NCI-H446 treated with DMSO at 0.1 percent for 48 hours (cell line): Measurements from ENCODE around the gene ULK4.
"Not testable (repeated sequence)": the region's sequence is repeated elsewhere in the genome, so short reads cannot be mapped to it uniquely, and the experiment has no call there.

Experiments
- DNase-seq: peaks from one replicate; lab custom pipeline; 2025; lab: John Stamatoyannopoulos, UW

ULK4 gene

GRCh38 chr3:41441139-41441538, 520.8 kb downstream of the ULK4 start:
- no peak for DNase-seq

GRCh38 chr3:41436983-41437382, 524.9 kb downstream of the ULK4 start:
- no peak for DNase-seq

- DNase-seq: no peak
These were observed 527.1 kb downstream of the ULK4 start for GRCh38 chr3:41434781-41435180.

GRCh38 chr3:41431386-41431785, 530.5 kb downstream of the ULK4 start:
- DNase-seq: no peak

- no peak for DNase-seq
These were observed 531.0 kb downstream of the ULK4 start for GRCh38 chr3:41430886-41431285.

- DNase-seq: no peak
These were observed 531.5 kb downstream of the ULK4 start for GRCh38 chr3:41430391-41430790.

- no peak for DNase-seq
These were observed 535.4 kb downstream of the ULK4 start for GRCh38 chr3:41426485-41426884.

- DNase-seq: no peak
These were observed 537.2 kb downstream of the ULK4 start for GRCh38 chr3:41424543-41425300.

- no peak for DNase-seq
These were observed 542.1 kb downstream of the ULK4 start for GRCh38 chr3:41419809-41420208.

GRCh38 chr3:41418961-41419691, 542.8 kb downstream of the ULK4 start:
- no peak for DNase-seq

GRCh38 chr3:41417574-41417973, 544.3 kb downstream of the ULK4 start:
- DNase-seq: no peak

GRCh38 chr3:41411065-41411464, 550.8 kb downstream of the ULK4 start:
- DNase-seq: no peak

GRCh38 chr3:41405466-41405865, 556.4 kb downstream of the ULK4 start:
- DNase-seq: no peak

- DNase-seq: no peak
These were observed 557.3 kb downstream of the ULK4 start for GRCh38 chr3:41404582-41404981.

GRCh38 chr3:41394896-41395295, 567.0 kb downstream of the ULK4 start:
- DNase-seq: no peak

- DNase-seq: not testable (repeated sequence)
These were observed 591.0 kb downstream of the ULK4 start for GRCh38 chr3:41370765-41371535.

- no peak for DNase-seq
These were observed 591.6 kb downstream of the ULK4 start for GRCh38 chr3:41370307-41370706.

- no peak for DNase-seq
These were observed 592.1 kb downstream of the ULK4 start for GRCh38 chr3:41369838-41370237.

GRCh38 chr3:41365973-41366372, 595.9 kb downstream of the ULK4 start:
- no peak for DNase-seq

- no peak for DNase-seq
These were observed 597.2 kb downstream of the ULK4 start for GRCh38 chr3:41364736-41365135.

GRCh38 chr3:41363830-41364523, 597.9 kb downstream of the ULK4 start:
- no peak for DNase-seq
